22Rv1 (cell line): Measurements from ENCODE around the gene DAGLA.

Source experiments
- H3K27ac ChIP-seq: fragments of 450-650 bp; 2 replicates; pipeline ENCODE4 v1.5.1; 2017
- CTCF ChIP-seq: fragments of 450-650 bp; IDR thresholded peaks from 2 replicates; pipeline ENCODE4 v1.5.1; 2017; ENCODE audit warnings: mild to moderate bottlenecking
- ZFX ChIP-seq: fragments of 450-650 bp; IDR thresholded peaks from 2 replicates; pipeline ENCODE4 v1.6.1; 2017; ENCODE audit warnings: antibody characterized with exemption, borderline replicate concordance

The DAGLA gene

GRCh38 chr11:61713464-61713863 is 33.3 kb downstream of the DAGLA start:
- H3K27ac ChIP-seq, result no peak overlapping the region
- TF ChIP-seq ZFX, result no peak
- no peak for TF ChIP-seq CTCF

- TF ChIP-seq CTCF, result no peak
- TF ChIP-seq ZFX, result no peak
- H3K27ac ChIP-seq, result no peak overlapping the region
These were observed 33.7 kb downstream of the DAGLA start for GRCh38 chr11:61713906-61714305.

GRCh38 chr11:61714316-61714715 is 34.1 kb downstream of the DAGLA start:
- TF ChIP-seq ZFX (no peak), CTCF (no peak)
- H3K27ac ChIP-seq, result no peak overlapping the region

- H3K27ac ChIP-seq, result no peak overlapping the region
- TF ChIP-seq CTCF (no peak), ZFX (no peak)
These were observed 34.7 kb downstream of the DAGLA start for GRCh38 chr11:61714916-61715315.

GRCh38 chr11:61715867-61716266 is 35.7 kb downstream of the DAGLA start:
- TF ChIP-seq CTCF (no peak), ZFX (no peak)
- H3K27ac ChIP-seq, result no peak overlapping the region

- H3K27ac ChIP-seq, result no peak overlapping the region
- TF ChIP-seq CTCF, result no peak
- no peak for TF ChIP-seq ZFX
These were observed 36.5 kb downstream of the DAGLA start for GRCh38 chr11:61716478-61717285.

GRCh38 chr11:61717286-61718033 is 37.3 kb downstream of the DAGLA start:
- no peak for TF ChIP-seq CTCF
- TF ChIP-seq ZFX, result no peak
- H3K27ac ChIP-seq, result no peak overlapping the region
